ENCODE results near the gene CTDP1.

- no peak for TF ChIP-seq POU6F1 (CRISPR knock-in tag; IDR thresholded peaks at IDR 0.05; ENCODE audit: borderline replicate concordance, low read depth)
- TF ChIP-seq, protein P1, sequence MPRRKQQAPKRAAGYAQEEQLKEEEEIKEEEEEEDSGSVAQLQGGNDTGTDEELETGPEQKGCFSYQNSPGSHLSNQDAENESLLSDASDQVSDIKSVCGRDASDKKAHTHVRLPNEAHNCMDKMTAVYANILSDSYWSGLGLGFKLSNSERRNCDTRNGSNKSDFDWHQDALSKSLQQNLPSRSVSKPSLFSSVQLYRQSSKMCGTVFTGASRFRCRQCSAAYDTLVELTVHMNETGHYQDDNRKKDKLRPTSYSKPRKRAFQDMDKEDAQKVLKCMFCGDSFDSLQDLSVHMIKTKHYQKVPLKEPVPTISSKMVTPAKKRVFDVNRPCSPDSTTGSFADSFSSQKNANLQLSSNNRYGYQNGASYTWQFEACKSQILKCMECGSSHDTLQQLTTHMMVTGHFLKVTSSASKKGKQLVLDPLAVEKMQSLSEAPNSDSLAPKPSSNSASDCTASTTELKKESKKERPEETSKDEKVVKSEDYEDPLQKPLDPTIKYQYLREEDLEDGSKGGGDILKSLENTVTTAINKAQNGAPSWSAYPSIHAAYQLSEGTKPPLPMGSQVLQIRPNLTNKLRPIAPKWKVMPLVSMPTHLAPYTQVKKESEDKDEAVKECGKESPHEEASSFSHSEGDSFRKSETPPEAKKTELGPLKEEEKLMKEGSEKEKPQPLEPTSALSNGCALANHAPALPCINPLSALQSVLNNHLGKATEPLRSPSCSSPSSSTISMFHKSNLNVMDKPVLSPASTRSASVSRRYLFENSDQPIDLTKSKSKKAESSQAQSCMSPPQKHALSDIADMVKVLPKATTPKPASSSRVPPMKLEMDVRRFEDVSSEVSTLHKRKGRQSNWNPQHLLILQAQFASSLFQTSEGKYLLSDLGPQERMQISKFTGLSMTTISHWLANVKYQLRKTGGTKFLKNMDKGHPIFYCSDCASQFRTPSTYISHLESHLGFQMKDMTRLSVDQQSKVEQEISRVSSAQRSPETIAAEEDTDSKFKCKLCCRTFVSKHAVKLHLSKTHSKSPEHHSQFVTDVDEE (CRISPR knock-in tag; IDR thresholded peaks at IDR 0.05), result no peak
- TF ChIP-seq, protein P2, sequence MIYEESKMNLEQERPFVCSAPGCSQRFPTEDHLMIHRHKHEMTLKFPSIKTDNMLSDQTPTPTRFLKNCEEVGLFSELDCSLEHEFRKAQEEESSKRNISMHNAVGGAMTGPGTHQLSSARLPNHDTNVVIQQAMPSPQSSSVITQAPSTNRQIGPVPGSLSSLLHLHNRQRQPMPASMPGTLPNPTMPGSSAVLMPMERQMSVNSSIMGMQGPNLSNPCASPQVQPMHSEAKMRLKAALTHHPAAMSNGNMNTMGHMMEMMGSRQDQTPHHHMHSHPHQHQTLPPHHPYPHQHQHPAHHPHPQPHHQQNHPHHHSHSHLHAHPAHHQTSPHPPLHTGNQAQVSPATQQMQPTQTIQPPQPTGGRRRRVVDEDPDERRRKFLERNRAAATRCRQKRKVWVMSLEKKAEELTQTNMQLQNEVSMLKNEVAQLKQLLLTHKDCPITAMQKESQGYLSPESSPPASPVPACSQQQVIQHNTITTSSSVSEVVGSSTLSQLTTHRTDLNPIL (CRISPR knock-in tag; IDR thresholded peaks at IDR 0.05; ENCODE audit: low read depth), result no peak
- TF ChIP-seq RARB (CRISPR knock-in tag; IDR thresholded peaks at IDR 0.05), result no peak
- no peak for TF ChIP-seq ZFP30 (CRISPR knock-in tag; IDR thresholded peaks at IDR 0.05)
- TF ChIP-seq, protein P3, sequence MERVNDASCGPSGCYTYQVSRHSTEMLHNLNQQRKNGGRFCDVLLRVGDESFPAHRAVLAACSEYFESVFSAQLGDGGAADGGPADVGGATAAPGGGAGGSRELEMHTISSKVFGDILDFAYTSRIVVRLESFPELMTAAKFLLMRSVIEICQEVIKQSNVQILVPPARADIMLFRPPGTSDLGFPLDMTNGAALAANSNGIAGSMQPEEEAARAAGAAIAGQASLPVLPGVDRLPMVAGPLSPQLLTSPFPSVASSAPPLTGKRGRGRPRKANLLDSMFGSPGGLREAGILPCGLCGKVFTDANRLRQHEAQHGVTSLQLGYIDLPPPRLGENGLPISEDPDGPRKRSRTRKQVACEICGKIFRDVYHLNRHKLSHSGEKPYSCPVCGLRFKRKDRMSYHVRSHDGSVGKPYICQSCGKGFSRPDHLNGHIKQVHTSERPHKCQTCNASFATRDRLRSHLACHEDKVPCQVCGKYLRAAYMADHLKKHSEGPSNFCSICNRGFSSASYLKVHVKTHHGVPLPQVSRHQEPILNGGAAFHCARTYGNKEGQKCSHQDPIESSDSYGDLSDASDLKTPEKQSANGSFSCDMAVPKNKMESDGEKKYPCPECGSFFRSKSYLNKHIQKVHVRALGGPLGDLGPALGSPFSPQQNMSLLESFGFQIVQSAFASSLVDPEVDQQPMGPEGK (CRISPR knock-in tag; IDR thresholded peaks at IDR 0.05; ENCODE audit: borderline replicate concordance), result no peak
- no peak for TF ChIP-seq ZNF8 (CRISPR knock-in tag; IDR thresholded peaks at IDR 0.05)
These were observed 76.5 kb downstream of the CTDP1 start for GRCh38 chr18:79756143-79756500.
